Neural progenitor cell (in vitro differentiated cells): ENCODE results near the gene PDE1C.

Experiments used
- CTCF ChIP-seq: fragments of 200-600 bp; sonication (generic); IDR thresholded peaks from 2 replicates; pipeline ENCODE4 v1.5.1; 2017; ENCODE audit warnings: antibody characterized with exemption, mild to moderate bottlenecking
- EZH2phosphoT487 ChIP-seq: fragments of 200-600 bp; sonication (generic); IDR thresholded peaks from 2 replicates; pipeline ENCODE4 v1.6.1; 2017; ENCODE audit warnings: antibody characterized with exemption

- TF ChIP-seq CTCF (no peak), EZH2phosphoT487 (peak; percentile 99)
Measured at GRCh38 chr7:31710171-31710570, 360.0 kb downstream of the PDE1C start.
